GM12874 (cell line): ENCODE results near the gene POPDC2.

Experiments
- CTCF ChIP-seq: IDR thresholded peaks from 2 replicates; pipeline ENCODE4 v1.5.1; 2011; ENCODE audit warnings: low read depth, mild to moderate bottlenecking, control low read depth, low read length, moderate library complexity; ENCODE audit not compliant: insufficient read depth

POPDC2 gene

GRCh38 chr3:119601154-119601553 lies 59.2 kb downstream of the POPDC2 start:
- no peak for TF ChIP-seq CTCF

GRCh38 chr3:119600732-119601131 lies 59.7 kb downstream of the POPDC2 start:
- TF ChIP-seq CTCF, result peak; percentile 92

GRCh38 chr3:119599558-119600174 lies 60.7 kb downstream of the POPDC2 start:
- TF ChIP-seq CTCF, result no peak

- no peak for TF ChIP-seq CTCF
Measured at GRCh38 chr3:119598410-119599098, 61.8 kb downstream of the POPDC2 start.

GRCh38 chr3:119597548-119598288 lies 62.7 kb downstream of the POPDC2 start, which contains the start of gene PLA1A:
PLA1A (plus strand) TSS chr3:119597885; CDS start chr3:119597914, 29 bp downstream.
- no peak for TF ChIP-seq CTCF

- no peak for TF ChIP-seq CTCF
Measured at GRCh38 chr3:119596398-119596797, 64.0 kb downstream of the POPDC2 start.

- TF ChIP-seq CTCF, result no peak
Measured at GRCh38 chr3:119595639-119596334, 64.6 kb downstream of the POPDC2 start.
